ENCODE data around the gene PAGE1. TPM values are rescaled to one million over a fixed set of nuclear protein-coding genes. Genes with fewer than 3 reads are reported as not detected.

PAGE1 gene
- total RNA-seq, 1 experiment from 2014 or later, result not detected

DNA sequence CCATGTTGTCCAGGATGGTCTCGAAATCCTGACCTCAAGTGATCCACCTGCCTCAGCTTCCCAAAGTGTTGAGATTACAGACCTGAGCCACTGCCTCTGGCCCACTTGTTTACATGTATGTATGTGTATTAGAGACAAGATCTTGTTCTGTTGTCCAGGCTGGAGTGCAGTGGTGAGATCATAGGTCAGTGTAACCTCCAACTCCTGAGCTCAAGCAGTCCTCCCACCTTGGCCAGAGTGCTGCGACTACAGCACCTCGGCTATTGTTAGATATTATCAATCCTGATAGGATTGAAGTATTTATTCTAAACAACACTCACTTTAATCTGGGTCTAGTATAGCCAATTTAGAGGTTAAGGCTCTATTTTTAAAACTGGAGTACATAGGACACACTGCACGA, 36.0 kb downstream of the PAGE1 start:
- DNase-seq, result no peak
- Histone ChIP-seq H2AFZ (ENCODE audit: low read length) (no peak overlapping the region), H3K9me2 (replicated peaks; ENCODE audit: insufficient read depth, low read length) (no peaks in the 10 kb centered on the region), H3K9me3 (ENCODE audit: low read length) (no peaks in the 10 kb centered on the region), H3K27ac (ENCODE audit: low read length) (no peak overlapping the region), H3K79me2 (ENCODE audit: low read length) (no peaks in the 10 kb centered on the region), H3K4me2 (ENCODE audit: low read depth, low read length, poor library complexity, severe bottlenecking) (no peak overlapping the region), H3K27me3 (ENCODE audit: low read length) (no peaks in the 10 kb centered on the region), H3K36me3 (ENCODE audit: insufficient read depth, low read length) (no peaks in the 10 kb centered on the region), H4K20me1 (ENCODE audit: insufficient read depth, low read depth, low read length) (no peaks in the 10 kb centered on the region), H3K4me1 (ENCODE audit: low read length) (peaks cover 23% of the 10 kb centered on the region), H3K9ac (ENCODE audit: low read length) (no peak overlapping the region), H3K4me3 (ENCODE audit: low read length) (no peak overlapping the region)

DNA sequence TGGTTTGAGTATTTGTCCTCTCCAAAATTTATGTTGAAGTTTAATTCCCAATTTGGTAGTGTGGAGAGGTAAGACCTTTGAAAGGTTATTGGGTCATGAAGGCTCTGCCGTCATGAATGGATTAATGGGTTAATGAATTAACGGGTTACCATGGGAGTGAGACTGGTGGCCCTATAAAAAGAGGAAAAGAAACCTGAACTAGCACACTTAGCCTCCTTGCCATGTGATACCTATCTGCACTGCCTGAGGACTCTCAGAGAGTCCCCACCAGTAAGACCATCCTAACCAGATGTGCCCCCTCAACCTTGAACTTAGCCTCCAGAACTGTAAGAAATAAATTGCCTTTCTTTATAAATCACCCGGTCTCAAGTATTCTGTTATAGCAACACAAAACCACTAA, 39.3 kb downstream of the PAGE1 start:
- Histone ChIP-seq H3K79me2 (ENCODE audit: low read length) (no peaks in the 10 kb centered on the region), H3K36me3 (ENCODE audit: insufficient read depth, low read length) (no peaks in the 10 kb centered on the region), H2AFZ (ENCODE audit: low read length) (no peak overlapping the region), H3K27ac (ENCODE audit: low read length) (peak overlapping the region; percentile 54), H3K4me2 (ENCODE audit: low read depth, low read length, poor library complexity, severe bottlenecking) (no peak overlapping the region), H4K20me1 (ENCODE audit: insufficient read depth, low read depth, low read length) (no peaks in the 10 kb centered on the region), H3K4me1 (ENCODE audit: low read length) (peaks cover 25% of the 10 kb centered on the region), H3K9ac (ENCODE audit: low read length) (no peak overlapping the region), H3K4me3 (ENCODE audit: low read length) (no peak overlapping the region), H3K9me2 (replicated peaks; ENCODE audit: insufficient read depth, low read length) (no peaks in the 10 kb centered on the region), H3K27me3 (ENCODE audit: low read length) (no peaks in the 10 kb centered on the region), H3K9me3 (ENCODE audit: low read length) (no peaks in the 10 kb centered on the region)
- peak; percentile 52 for DNase-seq

DNA sequence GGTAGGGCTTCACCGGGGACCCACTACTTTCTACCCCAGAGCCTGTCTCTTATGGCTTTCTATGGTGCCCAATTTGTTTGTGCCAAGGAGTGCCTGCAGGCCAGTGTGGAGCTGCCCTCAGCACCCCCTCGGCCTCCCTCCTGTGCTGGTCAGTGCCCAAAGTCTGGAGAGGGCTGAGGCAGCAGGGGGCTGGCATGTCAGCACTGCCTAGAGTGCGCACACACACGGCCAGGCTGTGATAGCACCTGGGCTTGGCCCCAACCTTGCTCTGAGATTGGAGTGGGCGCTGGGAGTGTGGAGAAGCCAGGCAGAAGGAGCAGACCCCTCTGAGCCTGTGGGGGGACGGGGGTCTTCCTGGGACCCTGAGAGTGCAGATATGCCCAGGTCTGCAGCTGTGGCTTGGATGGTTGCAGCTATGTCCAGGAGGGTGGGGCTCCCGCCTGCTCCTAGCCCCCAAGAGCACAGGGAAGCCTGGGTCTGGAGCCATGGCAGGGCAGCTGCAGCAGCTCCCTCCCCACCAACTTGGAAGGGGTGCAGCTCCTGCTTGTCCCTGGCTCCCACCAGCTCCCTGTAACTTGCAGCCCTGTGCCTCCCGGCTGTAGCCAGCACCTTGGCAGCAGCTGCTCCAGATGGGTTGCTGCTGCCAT, 50.7 kb downstream of the PAGE1 start:
- no peak for DNase-seq
- no peak overlapping the region for H3K9ac ChIP-seq (ENCODE audit: low read length)
- no peaks in the 10 kb centered on the region for H3K36me3 ChIP-seq (ENCODE audit: insufficient read depth, low read length)
- no peaks in the 10 kb centered on the region for H3K79me2 ChIP-seq (ENCODE audit: low read length)
- H3K9me2 ChIP-seq (replicated peaks; ENCODE audit: insufficient read depth, low read length), result no peaks in the 10 kb centered on the region
- no peak overlapping the region for H3K4me2 ChIP-seq (ENCODE audit: low read depth, low read length, poor library complexity, severe bottlenecking)
- H4K20me1 ChIP-seq (ENCODE audit: insufficient read depth, low read depth, low read length), result no peaks in the 10 kb centered on the region
- H3K27me3 ChIP-seq (ENCODE audit: low read length), result no peaks in the 10 kb centered on the region
- H3K27ac ChIP-seq (ENCODE audit: low read length), result no peak overlapping the region
- H2AFZ ChIP-seq (ENCODE audit: low read length), result no peak overlapping the region
- H3K4me3 ChIP-seq (ENCODE audit: low read length), result no peak overlapping the region
- H3K9me3 ChIP-seq (ENCODE audit: low read length), result no peaks in the 10 kb centered on the region
- peaks cover 41% of the 10 kb centered on the region for H3K4me1 ChIP-seq (ENCODE audit: low read length)

Other genes starting within 250 kb of the PAGE1 start
- gene GAGE12C, start 163.8 kb downstream of the PAGE1 start, total RNA-seq (2014; rRNA removed; shearing (Covaris generic); ENCODE audit: low replicate concordance), result not detected in 2 replicates
- gene GAGE12D, start 154.3 kb downstream of the PAGE1 start, total RNA-seq (2014; rRNA removed; shearing (Covaris generic); ENCODE audit: low replicate concordance), result not detected in 2 replicates
- gene GAGE12E, start 144.7 kb downstream of the PAGE1 start, total RNA-seq (2014; rRNA removed; shearing (Covaris generic); ENCODE audit: low replicate concordance), result not detected in 2 replicates
- gene GAGE12F, start 135.1 kb downstream of the PAGE1 start, total RNA-seq (2014; rRNA removed; shearing (Covaris generic); ENCODE audit: low replicate concordance), result not detected in 2 replicates
- not detected in 2 replicates for gene GAGE12G, start 125.6 kb downstream of the PAGE1 start, total RNA-seq (2014; rRNA removed; shearing (Covaris generic); ENCODE audit: low replicate concordance)
- gene GAGE12H, start 116.0 kb downstream of the PAGE1 start, total RNA-seq (2014; rRNA removed; shearing (Covaris generic); ENCODE audit: low replicate concordance), result not detected in 2 replicates
- not detected in 2 replicates for gene GAGE2A, start 106.5 kb downstream of the PAGE1 start, total RNA-seq (2014; rRNA removed; shearing (Covaris generic); ENCODE audit: low replicate concordance)
- gene GAGE1, start 97.0 kb downstream of the PAGE1 start, total RNA-seq (2014; rRNA removed; shearing (Covaris generic); ENCODE audit: low replicate concordance), result not detected in 2 replicates
- gene PAGE4, start 133.3 kb upstream of the PAGE1 start, total RNA-seq (2014; rRNA removed; shearing (Covaris generic); ENCODE audit: low replicate concordance), result not detected in 2 replicates
- not detected in 2 replicates for gene USP27X, start 183.5 kb upstream of the PAGE1 start, total RNA-seq (2014; rRNA removed; shearing (Covaris generic); ENCODE audit: low replicate concordance)
- gene CLCN5, start 226.6 kb upstream of the PAGE1 start, total RNA-seq (2014; rRNA removed; shearing (Covaris generic); ENCODE audit: low replicate concordance), result 5.5 and 8.1 TPM in 2 replicates